ENCODE results near the gene LIPJ. TPM values are rescaled to one million over a fixed set of nuclear protein-coding genes. Genes with fewer than 3 reads are reported as not detected.

Gene LIPJ
- total and polyA plus RNA-seq, 11 donors = 0.03 TPM; not detected in 10

- WGBS, 4 donors = 34 to 66% (median 53%) methylated on average over 3 of the region's 3 CpGs
- Histone ChIP-seq H3K27ac (no peak overlapping the region), H3K27me3 (no peaks in the 10 kb centered on the region), H3K4me1 (peaks cover 0 to 17% (median 0%) of the 10 kb centered on the region in 12 donors), H3K9me3 (no peaks in the 10 kb centered on the region), H3K36me3 (no peaks in the 10 kb centered on the region), H3K4me3 (no peak overlapping the region)
- intact Hi-C loops (cut with DNase I) = no loop called here
- DNase-seq (no peak), ATAC-seq (no peak)
- TF ChIP-seq CTCF (IDR thresholded peaks at IDR 0.05) (no peak), POLR2A (IDR thresholded peaks at IDR 0.05) (no peak)
Measured at GRCh38 chr10:88546497-88546896, 40.1 kb upstream of the LIPJ start.

GRCh38 chr10:88551246-88551645 lies 35.3 kb upstream of the LIPJ start:
- H3K4me1 ChIP-seq = peaks cover 0 to 7% (median 0%) of the 10 kb centered on the region in 12 donors
- no peak overlapping the region for H3K27ac ChIP-seq
- ATAC-seq (no peak), DNase-seq (no peak)
- H3K4me3 ChIP-seq = no peak overlapping the region
- no peaks in the 10 kb centered on the region for H3K9me3 ChIP-seq
- no peaks in the 10 kb centered on the region for H3K27me3 ChIP-seq
- no peaks in the 10 kb centered on the region for H3K36me3 ChIP-seq
- TF ChIP-seq CTCF (IDR thresholded peaks at IDR 0.05) (no peak), POLR2A (IDR thresholded peaks at IDR 0.05) (no peak)
- WGBS, 4 donors = 85 to 93% (median 86%) methylated on average over 2 of the region's 2 CpGs
- intact Hi-C loops (cut with DNase I) = loop anchor here in 9 of 10 donors (5.0 to 10.0 kb wide), 10 partner anchors 79 to 894 kb away; partner anchors contain the start of genes KLLN (in 1 of the 9), PAPSS2 (in 1 of the 9) and PTEN (in 1 of the 9)

- no peaks in the 10 kb centered on the region for H3K27me3 ChIP-seq
- H3K9me3 ChIP-seq = no peaks in the 10 kb centered on the region
- DNase-seq = peak in 4 of 5 donors; percentile 29 to 47 (median 40)
- no peak overlapping the region for H3K27ac ChIP-seq
- WGBS, 4 donors = 60 to 69% (median 62%) methylated on average over 2 of the region's 2 CpGs
- H3K36me3 ChIP-seq = no peaks in the 10 kb centered on the region
- no peak overlapping the region for H3K4me3 ChIP-seq
- peaks cover 0 to 2% (median 0%) of the 10 kb centered on the region in 12 donors for H3K4me1 ChIP-seq
- intact Hi-C loops (cut with DNase I) = loop anchor here in 9 of 10 donors (2.0 to 10.0 kb wide), 12 partner anchors 81 to 896 kb away; partner anchors contain the start of genes KLLN (in 1 of the 9), PAPSS2 (in 1 of the 9) and PTEN (in 1 of the 9)
- peak; percentile 88 to 96 (median 90) for ATAC-seq
- no peak for TF ChIP-seq POLR2A (IDR thresholded peaks at IDR 0.05)
- TF ChIP-seq CTCF (IDR thresholded peaks at IDR 0.05) = peak; percentile 58 to 85 (median 70)
Measured at GRCh38 chr10:88553116-88553752, 33.3 kb upstream of the LIPJ start.

- WGBS, 4 donors = 70 to 77% (median 74%) methylated on average over 7 of the region's 7 CpGs
- DNase-seq (no peak), ATAC-seq (peak in 3 of 4 donors; percentile 30 to 60 (median 44))
- H3K9me3 ChIP-seq = no peaks in the 10 kb centered on the region
- H3K4me1 ChIP-seq = peaks cover 0 to 2% (median 0%) of the 10 kb centered on the region in 12 donors
- no peak overlapping the region for H3K4me3 ChIP-seq
- H3K27ac ChIP-seq = no peak overlapping the region
- TF ChIP-seq POLR2A (IDR thresholded peaks at IDR 0.05) (no peak), CTCF (IDR thresholded peaks at IDR 0.05) (no peak)
- no peaks in the 10 kb centered on the region for H3K36me3 ChIP-seq
- H3K27me3 ChIP-seq = no peaks in the 10 kb centered on the region
- intact Hi-C loops (cut with DNase I) = loop anchor here in 6 of 10 donors (2.0 to 10.0 kb wide), 6 partner anchors 151 to 703 kb away; no protein-coding TSS in a partner anchor
Measured at GRCh38 chr10:88555190-88555908, 31.2 kb upstream of the LIPJ start.
